ENCODE measurements around the gene TMEM45B. TPM values are rescaled to one million over a fixed set of nuclear protein-coding genes. Genes with fewer than 3 reads are reported as not detected.

The TMEM45B gene
- total RNA-seq, 1 experiment from 2014 or later: not detected

DNA sequence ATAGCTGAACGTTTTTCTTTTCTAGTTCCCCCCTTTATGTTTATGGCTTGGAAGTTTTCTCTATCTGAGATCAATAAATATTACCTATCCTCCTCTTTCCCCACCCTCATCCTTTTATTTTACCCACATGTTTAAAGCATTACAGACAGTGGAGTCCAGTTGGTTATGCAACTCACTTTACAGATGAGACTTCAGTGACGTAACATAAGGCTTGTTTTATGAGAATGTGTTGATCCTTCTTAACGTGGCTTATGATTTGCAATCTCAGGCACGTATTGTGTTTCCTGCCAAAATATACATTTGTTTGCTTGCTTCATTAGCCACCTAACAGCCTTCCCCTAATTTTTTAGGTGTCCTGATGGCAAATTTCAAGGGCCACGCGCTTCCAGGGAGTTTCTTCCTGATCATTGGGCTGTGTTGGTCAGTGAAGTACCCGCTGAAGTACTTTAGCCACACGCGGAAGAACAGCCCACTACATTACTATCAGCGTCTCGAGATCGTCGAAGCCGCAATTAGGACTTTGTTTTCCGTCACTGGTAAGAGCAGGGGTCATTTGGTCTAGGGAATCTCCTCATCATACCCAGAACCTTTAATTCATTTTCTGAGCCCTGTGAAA, 36.6 kb downstream of the TMEM45B start:
- DNase-seq (ENCODE audit: low read depth): no peak

GRCh38 chr11:129853518-129854231, 38.0 kb downstream of the TMEM45B start:
- peak; percentile 8 for DNase-seq (ENCODE audit: low read depth)

DNA sequence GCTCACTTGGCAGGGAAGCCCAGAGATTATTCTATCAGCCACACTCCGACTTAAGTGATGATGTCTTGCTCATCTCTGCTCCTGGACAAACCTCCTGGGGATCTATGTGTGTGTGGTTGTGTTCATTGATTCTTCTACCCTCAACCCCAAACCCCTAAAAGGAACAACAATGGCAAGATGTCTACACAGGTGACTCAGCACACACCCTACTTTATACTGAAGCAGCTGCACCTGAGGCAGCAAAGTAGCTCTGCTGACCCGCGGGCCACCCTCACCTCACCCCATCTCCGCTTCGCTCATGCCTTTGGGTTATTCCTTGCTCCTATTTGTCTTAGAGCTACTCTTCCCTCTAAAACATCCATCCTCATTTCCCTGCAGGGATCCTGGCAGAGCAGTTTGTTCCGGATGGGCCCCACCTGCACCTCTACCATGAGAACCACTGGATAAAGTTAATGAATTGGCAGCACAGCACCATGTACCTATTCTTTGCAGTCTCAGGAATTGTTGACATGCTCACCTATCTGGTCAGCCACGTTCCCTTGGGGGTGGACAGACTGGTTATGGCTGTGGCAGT, 38.7 kb downstream of the TMEM45B start:
- DNase-seq (ENCODE audit: low read depth): no peak

DNA sequence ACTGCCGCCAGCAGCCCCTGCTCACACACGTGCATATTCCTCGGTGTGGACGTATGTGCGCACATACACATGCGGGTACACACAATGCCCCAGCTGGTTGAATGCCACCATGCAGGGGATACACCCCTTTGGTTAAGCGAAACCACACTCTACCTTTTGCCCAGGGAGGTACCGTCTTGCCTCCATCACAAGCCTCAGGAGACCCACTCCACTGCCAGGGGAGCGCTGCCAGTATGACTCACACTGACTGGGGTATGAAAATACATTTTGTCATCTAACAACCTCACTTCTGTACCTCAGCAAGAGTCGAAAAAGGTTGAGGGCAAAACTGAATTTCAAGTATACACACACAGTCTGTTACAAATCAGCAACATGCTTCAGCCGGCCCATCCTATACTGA, 39.4 kb downstream of the TMEM45B start:
- no peak for DNase-seq (ENCODE audit: low read depth)

GRCh38 chr11:129856036-129856435, 40.4 kb downstream of the TMEM45B start:
- no peak for DNase-seq (ENCODE audit: low read depth)

DNA sequence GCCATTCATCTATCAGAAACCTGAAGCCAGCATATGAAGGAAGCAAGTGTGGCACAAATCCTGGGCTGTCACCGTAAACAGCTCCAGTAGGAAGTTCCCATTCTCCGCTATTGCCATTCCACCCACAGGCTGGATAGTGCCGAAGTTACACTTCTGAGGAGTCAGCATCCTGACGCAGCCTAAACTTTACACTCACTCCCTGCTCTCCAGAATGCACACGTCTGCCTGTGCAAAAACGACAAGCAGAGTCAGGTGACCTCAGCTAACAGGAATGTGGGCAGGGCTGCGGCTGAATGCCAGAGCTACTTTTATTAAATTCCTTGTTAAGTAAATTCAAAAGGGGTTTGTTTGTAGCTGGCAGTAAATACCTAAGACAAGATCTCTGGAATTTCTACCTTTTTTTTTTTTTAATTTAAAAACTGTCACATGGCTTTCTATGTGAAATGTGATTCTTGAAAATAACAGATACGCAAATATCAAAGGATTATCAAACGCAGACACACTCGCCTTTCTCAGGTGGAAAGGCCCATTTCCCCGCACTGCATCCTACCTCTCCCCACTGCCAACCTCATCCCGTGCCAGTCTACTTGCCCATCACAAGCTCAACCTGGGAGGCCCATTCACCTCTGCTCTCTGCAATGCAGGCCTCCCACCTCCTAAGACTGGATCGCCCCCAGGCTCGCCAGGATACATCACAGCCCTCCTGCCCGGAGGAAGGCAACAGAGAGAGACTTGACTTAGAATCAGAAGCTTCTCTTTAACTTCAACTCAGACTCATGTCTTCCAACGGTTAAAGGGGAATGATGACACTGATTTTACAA, 46.3 kb downstream of the TMEM45B start:
- peak; percentile 93 for DNase-seq (ENCODE audit: low read depth)

GRCh38 chr11:129864811-129865210, 49.2 kb downstream of the TMEM45B start:
- DNase-seq (ENCODE audit: low read depth): no peak

DNA sequence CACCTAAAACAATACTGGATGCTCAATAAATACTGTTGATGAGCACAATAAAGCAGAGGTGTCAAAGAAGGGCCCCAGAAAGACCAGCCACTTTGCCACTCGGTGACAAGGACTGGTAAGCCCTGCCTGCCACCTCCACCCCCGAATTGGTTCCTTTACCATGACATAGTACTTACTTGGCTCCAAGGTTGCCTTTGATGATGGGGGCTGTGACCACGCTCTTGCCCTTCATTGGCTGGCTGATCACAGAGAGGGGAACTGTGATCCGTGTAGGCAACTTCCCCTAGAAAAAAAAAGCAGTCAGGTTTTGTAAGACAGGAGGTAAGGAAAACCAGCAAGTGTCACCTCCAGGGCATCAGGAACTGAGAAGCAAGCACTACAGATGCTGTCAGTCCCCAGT, 50.1 kb downstream of the TMEM45B start:
- no peak for DNase-seq (ENCODE audit: low read depth)

GRCh38 chr11:129866311-129866710, 50.7 kb downstream of the TMEM45B start:
- no peak for DNase-seq (ENCODE audit: low read depth)

GRCh38 chr11:129868626-129869025, 53.0 kb downstream of the TMEM45B start:
- DNase-seq (ENCODE audit: low read depth): peak; percentile 11

GRCh38 chr11:129871914-129872313, 56.3 kb downstream of the TMEM45B start:
- no peak for DNase-seq (ENCODE audit: low read depth)

GRCh38 chr11:129880311-129880710, 64.7 kb downstream of the TMEM45B start:
- DNase-seq (ENCODE audit: low read depth): no peak

GRCh38 chr11:129881570-129882170, 66.0 kb downstream of the TMEM45B start:
- peak; percentile 23 for DNase-seq (ENCODE audit: low read depth)

GRCh38 chr11:129884581-129884980, 68.9 kb downstream of the TMEM45B start:
- DNase-seq (ENCODE audit: low read depth): no peak

- DNase-seq (ENCODE audit: low read depth): no peak
Measured at GRCh38 chr11:129885381-129885780, 69.7 kb downstream of the TMEM45B start.

GRCh38 chr11:129888451-129888850, 72.8 kb downstream of the TMEM45B start:
- no peak for DNase-seq (ENCODE audit: low read depth)

- peak; percentile 40 for DNase-seq (ENCODE audit: low read depth)
Measured at GRCh38 chr11:129894278-129895125, 78.9 kb downstream of the TMEM45B start.

DNA sequence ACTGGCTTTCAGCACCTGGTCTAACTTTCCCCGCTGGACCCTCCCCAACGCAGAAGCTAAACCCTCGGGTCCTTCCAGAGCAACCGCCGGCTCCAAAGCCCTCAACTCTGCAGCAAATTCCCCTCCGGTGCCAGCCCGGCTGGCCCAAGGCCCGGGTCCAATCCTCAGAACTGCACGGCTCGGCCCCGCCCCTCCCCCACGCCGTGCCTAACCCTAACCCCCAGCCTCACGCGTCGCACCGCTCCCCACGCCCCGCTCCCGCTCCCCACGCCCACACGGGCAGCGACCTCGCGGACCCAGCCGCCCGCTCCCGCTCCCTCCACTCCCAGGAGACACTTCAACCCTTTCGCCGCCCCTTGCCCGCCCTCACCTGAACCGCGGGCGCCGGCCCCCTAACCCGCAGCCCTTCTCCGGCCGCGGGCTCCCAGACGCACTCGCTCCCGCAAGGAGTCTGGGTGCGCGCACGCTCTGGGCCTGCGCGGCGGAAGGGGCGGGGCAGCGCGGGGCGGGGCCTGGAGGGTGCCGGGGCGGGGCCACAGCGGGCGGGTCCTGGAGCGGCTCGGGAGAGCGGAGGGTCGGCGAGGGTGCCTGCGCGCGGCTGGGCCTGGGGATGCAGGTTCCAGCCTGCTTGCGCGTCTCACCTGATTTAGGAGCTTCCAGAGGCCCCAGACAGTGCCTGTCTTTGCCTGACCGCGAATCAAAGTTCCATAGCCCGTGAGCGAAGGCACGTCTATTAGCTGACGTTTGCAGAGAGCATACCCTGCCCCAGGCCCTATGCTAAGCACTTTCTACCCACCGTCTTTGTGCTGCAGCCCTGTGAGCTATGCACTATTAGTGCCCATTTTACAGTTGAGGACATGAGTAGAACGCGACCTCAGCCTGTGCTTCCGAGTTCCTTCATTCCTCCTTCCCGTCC, 79.7 kb downstream of the TMEM45B start, which contains the start of gene NFRKB:
NFRKB (minus strand) TSS at position 453 of the 916 bp plus-strand sequence. CDS start 2,729 bp downstream, outside the sequence.
- peak; percentile 60 for DNase-seq (ENCODE audit: low read depth)

- no peak for DNase-seq (ENCODE audit: low read depth)
Measured at GRCh38 chr11:129896062-129896461, 80.4 kb downstream of the TMEM45B start.
